Measurements from ENCODE around the gene CD151.

The CD151 gene

GRCh38 chr11:815675-816432 is 16.9 kb upstream of the CD151 start:
- DNase-seq: no peak

DNA sequence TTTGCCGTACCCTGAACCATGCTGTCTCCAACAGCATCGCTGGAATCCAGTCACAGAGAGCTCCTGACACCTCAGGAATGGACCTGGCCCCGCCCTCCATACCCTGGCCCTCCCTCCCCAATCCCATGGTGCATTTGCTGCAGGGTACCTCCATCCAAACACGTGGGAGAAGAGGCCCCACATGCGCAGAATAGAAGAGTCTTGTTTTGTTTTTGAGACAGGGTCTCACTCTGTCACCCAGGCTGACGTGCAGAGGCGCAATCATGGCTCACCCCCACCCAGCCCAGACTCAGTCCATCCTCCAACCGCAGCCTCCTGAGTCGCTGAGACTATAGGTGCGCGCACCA is 16.3 kb upstream of the CD151 start:
- no peak for DNase-seq

GRCh38 chr11:818396-819128 is 14.2 kb upstream of the CD151 start, which contains the start of gene PNPLA2:
PNPLA2 (plus strand) TSS chr11:818914; CDS start chr11:819719, 805 bp downstream.
- DNase-seq: no peak

GRCh38 chr11:819129-819931 is 13.4 kb upstream of the CD151 start:
- peak; percentile 89 to 94 for DNase-seq

GRCh38 chr11:819943-820649 is 12.7 kb upstream of the CD151 start:
- peak; percentile 94 to 95 for DNase-seq

- no peak for DNase-seq
Measured at GRCh38 chr11:820655-821511, 11.9 kb upstream of the CD151 start.

DNA sequence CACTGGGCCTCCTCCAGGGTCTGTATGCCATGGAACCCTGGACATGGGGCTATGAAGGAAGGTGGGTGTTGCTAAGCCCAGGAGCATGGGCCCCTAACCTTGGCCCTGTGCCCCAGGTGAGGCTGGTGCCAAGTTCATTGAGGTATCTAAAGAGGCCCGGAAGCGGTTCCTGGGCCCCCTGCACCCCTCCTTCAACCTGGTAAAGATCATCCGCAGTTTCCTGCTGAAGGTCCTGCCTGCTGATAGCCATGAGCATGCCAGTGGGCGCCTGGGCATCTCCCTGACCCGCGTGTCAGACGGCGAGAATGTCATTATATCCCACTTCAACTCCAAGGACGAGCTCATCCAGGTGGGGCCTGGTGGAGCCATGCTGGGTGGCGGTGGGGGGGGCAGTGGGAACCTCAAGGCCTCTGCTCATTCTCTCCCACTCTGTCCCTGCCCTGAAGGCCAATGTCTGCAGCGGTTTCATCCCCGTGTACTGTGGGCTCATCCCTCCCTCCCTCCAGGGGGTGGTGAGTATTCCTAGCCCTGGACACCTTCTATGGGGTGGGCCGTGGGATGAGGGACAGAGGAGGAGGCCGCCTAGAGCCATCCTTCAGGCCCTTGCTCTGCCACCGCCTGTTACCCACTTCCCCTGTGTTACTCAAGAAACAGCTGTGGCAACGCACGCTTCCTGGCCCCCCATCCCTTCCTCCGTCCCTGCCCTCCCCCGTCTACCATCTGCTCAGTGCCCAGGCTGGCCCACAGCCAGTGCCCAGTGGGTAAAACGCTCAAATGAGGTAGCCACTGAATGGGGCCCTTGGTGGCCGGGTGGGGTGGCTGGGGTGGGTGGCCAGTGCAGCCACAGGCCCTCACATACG is 11.0 kb upstream of the CD151 start:
- DNase-seq: no peak

- DNase-seq: no peak
Measured at GRCh38 chr11:823441-824291, 9.1 kb upstream of the CD151 start.

- DNase-seq: no peak
Measured at GRCh38 chr11:824292-824880, 8.4 kb upstream of the CD151 start.

- no peak for DNase-seq
Measured at GRCh38 chr11:824942-825341, 7.8 kb upstream of the CD151 start.

GRCh38 chr11:825366-826226 is 7.2 kb upstream of the CD151 start:
- no peak for DNase-seq

DNA sequence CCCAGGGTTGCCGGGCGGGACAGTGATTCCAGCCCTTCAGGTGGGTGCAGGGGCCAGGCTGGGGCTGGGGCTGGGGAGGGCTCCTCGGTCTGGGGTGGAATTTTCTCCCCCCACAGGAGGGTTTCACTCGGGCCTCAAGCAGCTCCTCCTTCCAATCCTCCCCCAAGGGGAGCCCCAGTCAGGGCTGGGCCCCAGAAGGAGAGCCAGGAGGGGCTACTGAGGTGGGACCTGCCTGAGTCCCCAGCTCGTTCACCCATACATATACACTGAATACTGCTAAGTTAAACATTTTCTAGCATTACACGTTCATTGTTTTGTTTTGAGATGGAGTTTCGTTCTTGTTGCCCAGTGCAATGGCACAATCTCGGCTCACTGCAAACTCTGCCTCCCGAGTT is 6.5 kb upstream of the CD151 start:
- DNase-seq: no peak

DNA sequence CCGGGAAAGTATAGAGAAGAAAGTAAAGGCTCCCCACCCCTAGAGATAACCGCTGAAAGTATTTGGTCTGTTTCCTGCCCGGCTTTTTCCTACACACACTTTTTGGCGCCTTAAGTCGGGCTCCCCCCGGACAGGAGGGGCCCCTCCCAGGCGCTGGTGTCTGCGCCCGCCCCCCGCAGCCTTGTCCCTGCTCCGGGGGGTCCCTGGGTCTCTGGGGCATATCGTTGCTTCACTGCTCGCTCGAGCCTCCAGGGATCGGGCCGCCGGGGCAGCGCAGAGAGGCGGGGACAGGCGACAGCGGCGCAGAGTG is 6.0 kb upstream of the CD151 start:
- no peak for DNase-seq

- DNase-seq: no peak
Measured at GRCh38 chr11:827146-827896, 5.4 kb upstream of the CD151 start.

DNA sequence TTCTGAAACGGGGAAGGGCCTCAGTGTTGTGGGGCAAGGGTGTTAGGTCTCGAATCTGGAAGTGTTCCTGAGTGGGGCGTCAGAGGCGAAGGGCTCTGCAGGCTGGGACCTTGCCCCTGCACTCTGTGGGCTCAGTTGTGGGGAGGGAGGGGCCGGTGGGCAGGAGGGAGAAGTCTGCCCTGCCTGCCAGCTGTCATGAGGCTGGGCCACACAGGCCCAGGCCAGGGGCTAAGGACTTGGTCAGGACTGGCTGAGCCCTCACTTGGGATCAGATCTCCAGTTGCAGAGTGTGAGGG is 4.9 kb upstream of the CD151 start, which contains the start of gene CRACR2B:
Gene CRACR2B, plus strand, starts transcription at position 23 of the 296 bp plus-strand sequence. CDS start 689 bp downstream, outside the sequence.
- DNase-seq: no peak

DNA sequence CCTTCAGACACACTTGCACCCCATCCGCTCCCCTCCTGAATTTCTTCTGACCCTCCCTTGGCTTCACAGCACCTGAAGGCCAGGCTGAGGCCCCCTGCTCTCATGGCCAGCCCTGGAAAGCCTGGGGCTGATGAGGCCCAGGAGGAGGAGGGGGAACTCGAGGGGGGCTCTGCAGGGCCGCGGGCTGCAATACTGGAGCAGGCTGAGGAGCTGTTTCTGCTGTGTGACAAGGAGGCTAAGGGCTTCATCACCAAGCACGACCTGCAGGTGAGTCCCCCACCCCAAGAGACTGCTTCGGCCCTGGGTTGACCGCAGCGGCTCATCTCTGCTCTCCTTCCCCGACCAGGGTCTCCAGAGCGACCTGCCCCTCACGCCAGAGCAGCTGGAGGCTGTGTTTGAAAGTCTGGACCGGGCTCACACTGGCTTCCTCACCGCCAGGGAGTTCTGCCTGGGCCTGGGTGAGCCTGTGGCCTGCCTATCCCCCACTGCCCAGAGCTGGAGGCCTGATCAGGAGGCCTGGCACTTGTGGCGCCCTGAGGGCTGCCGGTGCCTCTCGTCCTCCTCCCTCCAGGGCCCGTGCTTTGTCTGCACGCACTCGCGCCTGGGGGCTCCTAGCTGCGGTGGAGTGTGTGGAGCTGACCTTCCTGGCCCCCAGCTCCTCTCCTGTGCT is 4.1 kb upstream of the CD151 start:
- no peak for DNase-seq

DNA sequence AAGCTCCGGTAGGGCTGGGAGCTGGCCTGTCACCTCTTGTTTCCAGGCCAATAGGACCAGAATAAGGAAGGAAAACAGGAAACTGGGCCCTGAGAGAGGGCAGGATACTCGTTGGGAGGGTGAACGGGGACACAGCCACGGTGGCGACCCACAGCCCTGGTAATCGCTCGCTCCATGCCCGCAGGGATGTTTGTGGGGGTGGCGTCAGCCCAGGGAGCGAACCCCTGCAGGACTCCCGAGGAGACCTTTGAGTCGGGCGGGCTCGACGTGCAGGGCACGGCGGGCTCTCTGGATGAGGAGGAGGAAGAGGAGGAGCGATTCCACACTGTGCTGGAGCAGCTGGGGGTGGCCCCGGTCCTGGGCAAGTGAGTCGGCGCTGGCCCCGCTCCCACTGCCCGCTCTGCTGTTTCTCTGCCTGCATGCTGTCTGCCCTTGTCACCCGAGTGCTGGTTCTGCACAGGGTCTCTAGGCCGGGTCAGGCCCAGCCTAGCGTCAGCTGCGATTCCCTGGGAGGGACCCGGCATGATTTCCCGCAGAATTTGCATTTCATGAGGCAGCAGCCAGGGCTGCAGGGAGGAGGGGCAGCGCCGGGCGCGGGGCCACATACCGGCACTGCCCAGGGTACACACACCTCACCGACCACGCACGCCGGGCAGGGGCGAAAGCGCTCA is 3.4 kb upstream of the CD151 start:
- no peak for DNase-seq
